ENCODE results near the gene FAM83G. TPM values are rescaled to one million over a fixed set of nuclear protein-coding genes. Genes with fewer than 3 reads are reported as not detected.

FAM83G gene
- total and polyA plus RNA-seq, 2 experiments from 2014 or later: 7.6 to 44.5 TPM

DNA sequence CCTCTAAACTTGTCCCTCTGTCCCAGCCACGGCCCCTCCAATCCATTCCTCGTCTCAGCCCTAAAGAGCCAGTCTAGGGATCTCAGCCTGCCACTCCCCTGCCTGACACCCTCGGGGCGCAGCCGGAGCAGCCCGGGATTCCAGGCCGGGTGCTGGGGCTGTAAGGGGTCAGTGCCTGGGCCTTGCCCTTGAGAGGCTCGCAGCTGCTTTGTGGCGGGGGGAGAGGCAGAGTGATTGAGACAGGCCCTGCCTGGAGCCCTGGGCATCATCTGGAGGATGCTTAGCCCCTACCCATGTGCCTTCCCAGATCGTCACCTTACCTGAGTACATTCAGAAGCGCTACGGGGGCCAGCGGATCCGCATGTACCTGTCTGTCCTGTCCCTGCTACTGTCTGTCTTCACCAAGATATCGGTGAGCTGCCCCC, 44.3 kb downstream of the FAM83G start (continued):
- TF ChIP-seq EZH2 (IDR thresholded peaks at IDR 0.05; ENCODE audit: low read depth, unreplicated experiment) (no peak), EZH2phosphoT487 (IDR thresholded peaks at IDR 0.05; ENCODE audit: unreplicated experiment) (no peak), NANOG (IDR thresholded peaks at IDR 0.05; ENCODE audit: borderline replicate concordance) (no peak)
- TF ChIP-seq, protein P1, sequence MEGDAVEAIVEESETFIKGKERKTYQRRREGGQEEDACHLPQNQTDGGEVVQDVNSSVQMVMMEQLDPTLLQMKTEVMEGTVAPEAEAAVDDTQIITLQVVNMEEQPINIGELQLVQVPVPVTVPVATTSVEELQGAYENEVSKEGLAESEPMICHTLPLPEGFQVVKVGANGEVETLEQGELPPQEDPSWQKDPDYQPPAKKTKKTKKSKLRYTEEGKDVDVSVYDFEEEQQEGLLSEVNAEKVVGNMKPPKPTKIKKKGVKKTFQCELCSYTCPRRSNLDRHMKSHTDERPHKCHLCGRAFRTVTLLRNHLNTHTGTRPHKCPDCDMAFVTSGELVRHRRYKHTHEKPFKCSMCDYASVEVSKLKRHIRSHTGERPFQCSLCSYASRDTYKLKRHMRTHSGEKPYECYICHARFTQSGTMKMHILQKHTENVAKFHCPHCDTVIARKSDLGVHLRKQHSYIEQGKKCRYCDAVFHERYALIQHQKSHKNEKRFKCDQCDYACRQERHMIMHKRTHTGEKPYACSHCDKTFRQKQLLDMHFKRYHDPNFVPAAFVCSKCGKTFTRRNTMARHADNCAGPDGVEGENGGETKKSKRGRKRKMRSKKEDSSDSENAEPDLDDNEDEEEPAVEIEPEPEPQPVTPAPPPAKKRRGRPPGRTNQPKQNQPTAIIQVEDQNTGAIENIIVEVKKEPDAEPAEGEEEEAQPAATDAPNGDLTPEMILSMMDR (conservative IDR thresholded peaks at IDR 0.05; ENCODE audit: low read depth in 2 of 2): no peak
- TF ChIP-seq, protein P2, sequence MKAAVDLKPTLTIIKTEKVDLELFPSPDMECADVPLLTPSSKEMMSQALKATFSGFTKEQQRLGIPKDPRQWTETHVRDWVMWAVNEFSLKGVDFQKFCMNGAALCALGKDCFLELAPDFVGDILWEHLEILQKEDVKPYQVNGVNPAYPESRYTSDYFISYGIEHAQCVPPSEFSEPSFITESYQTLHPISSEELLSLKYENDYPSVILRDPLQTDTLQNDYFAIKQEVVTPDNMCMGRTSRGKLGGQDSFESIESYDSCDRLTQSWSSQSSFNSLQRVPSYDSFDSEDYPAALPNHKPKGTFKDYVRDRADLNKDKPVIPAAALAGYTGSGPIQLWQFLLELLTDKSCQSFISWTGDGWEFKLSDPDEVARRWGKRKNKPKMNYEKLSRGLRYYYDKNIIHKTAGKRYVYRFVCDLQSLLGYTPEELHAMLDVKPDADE (IDR thresholded peaks at IDR 0.05): no peak

DNA sequence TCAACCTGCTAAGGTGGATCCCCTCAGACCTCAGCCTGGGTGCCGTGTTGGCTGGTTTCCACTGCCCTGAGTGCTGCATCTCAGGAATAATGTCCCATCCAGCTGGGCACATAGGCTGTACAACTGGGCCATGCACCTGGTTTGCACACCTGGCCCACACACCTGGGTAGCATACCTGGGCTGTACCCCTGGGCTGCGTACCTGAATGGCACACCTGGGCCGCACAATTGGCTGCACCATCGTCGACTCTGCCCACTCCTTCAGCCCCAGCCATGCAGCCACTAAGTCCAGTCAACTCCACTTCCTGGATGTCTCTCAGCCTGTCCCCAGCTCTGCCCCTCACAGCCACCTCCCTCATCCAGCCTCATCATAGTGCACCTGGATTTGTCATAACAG, 44.7 kb downstream of the FAM83G start:
- H3K79me2 ChIP-seq (replicated peaks; ENCODE audit: insufficient read depth): no peaks in the 10 kb centered on the region
- Mint-ChIP-seq H3K4me1 (peaks cover 7% of the 10 kb centered on the region), H3K9me3 (no peaks in the 10 kb centered on the region), H3K4me3 (no peak overlapping the region; the same call in 2 of the 3 replicates), H3K27me3 (ENCODE audit: insufficient read depth, low read depth, poor library complexity) (peaks cover 4% of the 10 kb centered on the region), H3K36me3 (ENCODE audit: low read depth) (no peaks in the 10 kb centered on the region; the same call in 2 of the 3 replicates), H3K27ac (no peak overlapping the region)
- no peak overlapping the region for H3K4me2 ChIP-seq
- ATAC-seq (no peak), DNase-seq (ENCODE audit: low spot score) (no peak)
- no peaks in the 10 kb centered on the region for H3K9me2 ChIP-seq (ENCODE audit: insufficient read depth)
- no peak overlapping the region for H2AFZ ChIP-seq
- H3F3A ChIP-seq (replicated peaks; ENCODE audit: low read depth): no peaks in the 10 kb centered on the region
- no peaks in the 10 kb centered on the region for H3K36me3 ChIP-seq (ENCODE audit: insufficient read depth)
- H3K4me1 ChIP-seq (ENCODE audit: insufficient read depth): no peaks in the 10 kb centered on the region; the same call in 1 of the 2 replicates
- H3K27ac ChIP-seq (ENCODE audit: low read depth): no peak overlapping the region
- H4K20me1 ChIP-seq (replicated peaks; ENCODE audit: insufficient read depth): no peaks in the 10 kb centered on the region
- H3K27me3 ChIP-seq (ENCODE audit: insufficient read depth): no peaks in the 10 kb centered on the region
- H3K4me3 ChIP-seq: no peak overlapping the region
- no peak for TF ChIP-seq EZH2phosphoT487 (IDR thresholded peaks at IDR 0.05; ENCODE audit: unreplicated experiment)
- no peak for TF ChIP-seq CREB1 (CRISPR knock-in tag; IDR thresholded peaks at IDR 0.05; ENCODE audit: low read depth)
- TF ChIP-seq, protein P2 (IDR thresholded peaks at IDR 0.05): no peak
- TF ChIP-seq POLR2AphosphoS5 (IDR thresholded peaks at IDR 0.05; ENCODE audit: low read depth): no peak
- TF ChIP-seq EZH2 (IDR thresholded peaks at IDR 0.05; ENCODE audit: low read depth, unreplicated experiment): no peak
- TF ChIP-seq, protein P1 (conservative IDR thresholded peaks at IDR 0.05; ENCODE audit: low read depth in 2 of 2): no peak
- no peak for TF ChIP-seq JUNB (IDR thresholded peaks at IDR 0.05; ENCODE audit: unreplicated experiment)
- TF ChIP-seq, protein P3, sequence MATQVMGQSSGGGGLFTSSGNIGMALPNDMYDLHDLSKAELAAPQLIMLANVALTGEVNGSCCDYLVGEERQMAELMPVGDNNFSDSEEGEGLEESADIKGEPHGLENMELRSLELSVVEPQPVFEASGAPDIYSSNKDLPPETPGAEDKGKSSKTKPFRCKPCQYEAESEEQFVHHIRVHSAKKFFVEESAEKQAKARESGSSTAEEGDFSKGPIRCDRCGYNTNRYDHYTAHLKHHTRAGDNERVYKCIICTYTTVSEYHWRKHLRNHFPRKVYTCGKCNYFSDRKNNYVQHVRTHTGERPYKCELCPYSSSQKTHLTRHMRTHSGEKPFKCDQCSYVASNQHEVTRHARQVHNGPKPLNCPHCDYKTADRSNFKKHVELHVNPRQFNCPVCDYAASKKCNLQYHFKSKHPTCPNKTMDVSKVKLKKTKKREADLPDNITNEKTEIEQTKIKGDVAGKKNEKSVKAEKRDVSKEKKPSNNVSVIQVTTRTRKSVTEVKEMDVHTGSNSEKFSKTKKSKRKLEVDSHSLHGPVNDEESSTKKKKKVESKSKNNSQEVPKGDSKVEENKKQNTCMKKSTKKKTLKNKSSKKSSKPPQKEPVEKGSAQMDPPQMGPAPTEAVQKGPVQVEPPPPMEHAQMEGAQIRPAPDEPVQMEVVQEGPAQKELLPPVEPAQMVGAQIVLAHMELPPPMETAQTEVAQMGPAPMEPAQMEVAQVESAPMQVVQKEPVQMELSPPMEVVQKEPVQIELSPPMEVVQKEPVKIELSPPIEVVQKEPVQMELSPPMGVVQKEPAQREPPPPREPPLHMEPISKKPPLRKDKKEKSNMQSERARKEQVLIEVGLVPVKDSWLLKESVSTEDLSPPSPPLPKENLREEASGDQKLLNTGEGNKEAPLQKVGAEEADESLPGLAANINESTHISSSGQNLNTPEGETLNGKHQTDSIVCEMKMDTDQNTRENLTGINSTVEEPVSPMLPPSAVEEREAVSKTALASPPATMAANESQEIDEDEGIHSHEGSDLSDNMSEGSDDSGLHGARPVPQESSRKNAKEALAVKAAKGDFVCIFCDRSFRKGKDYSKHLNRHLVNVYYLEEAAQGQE (IDR thresholded peaks at IDR 0.05; ENCODE audit: unreplicated experiment): no peak
